G401 (cell line): ENCODE results near the gene TNFRSF21. TPM values are rescaled to one million over a fixed set of nuclear protein-coding genes. Genes with fewer than 3 reads are reported as not detected.

Experiments
- DNase-seq: peaks from one replicate; pipeline ENCODE4 v3.0.0-alpha.2; 2015; ENCODE audit warnings: low spot score
- in situ Hi-C: cut with HindIII; loops from 2 replicates; pipeline ENCODE4 v1.10.0; 2016; ENCODE audit warnings: low sequenced_read_pairs, mixed read lengths
- total RNA-seq: library from RNA; depleted of rRNA; stranded (reverse); fragments of >200 nt; shearing (Covaris generic); gene quantifications from 2 replicates; pipeline ENCODE4 v1.2.3, GENCODE V29; 2014

TNFRSF21 gene
- total RNA-seq, 1 experiment from 2014 or later, result 1.7 TPM

GRCh38 chr6:47260021-47260420, 49.7 kb downstream of the TNFRSF21 start:
- DNase-seq, result no peak
- in situ Hi-C loops, result no loop called here

DNA sequence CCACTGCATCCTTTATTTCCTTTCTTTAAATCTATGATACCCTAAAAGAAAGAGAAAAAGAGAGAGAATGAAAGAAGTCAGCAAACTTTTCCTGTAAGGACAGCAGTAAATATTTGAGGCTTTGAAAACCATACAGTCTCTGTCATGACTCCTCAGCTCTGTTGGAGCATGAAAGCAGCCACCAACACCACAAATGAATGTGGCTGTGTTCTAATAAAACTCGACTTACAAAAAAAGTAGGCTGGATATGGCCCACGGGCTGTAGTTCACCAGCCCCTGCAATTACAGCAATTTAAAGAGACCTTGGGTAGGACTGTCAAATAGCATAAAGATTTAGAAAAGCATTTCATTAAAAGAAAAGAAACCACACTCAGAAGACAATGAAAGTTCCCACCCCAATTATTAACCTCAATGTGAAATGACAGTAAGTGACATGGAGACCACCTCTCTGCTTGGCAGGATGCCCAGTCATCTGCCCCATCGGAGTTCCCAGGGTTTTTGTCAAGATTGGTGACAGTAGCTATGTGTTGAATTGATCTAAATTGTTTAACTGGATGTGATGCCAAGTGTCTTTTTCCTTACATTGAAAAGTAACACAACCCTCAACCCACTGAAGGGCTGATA, 50.9 kb downstream of the TNFRSF21 start:
- in situ Hi-C loops, result no loop called here
- DNase-seq, result no peak

- in situ Hi-C loops, result no loop called here
- no peak for DNase-seq
Measured at GRCh38 chr6:47256981-47257730, 52.5 kb downstream of the TNFRSF21 start.

DNA sequence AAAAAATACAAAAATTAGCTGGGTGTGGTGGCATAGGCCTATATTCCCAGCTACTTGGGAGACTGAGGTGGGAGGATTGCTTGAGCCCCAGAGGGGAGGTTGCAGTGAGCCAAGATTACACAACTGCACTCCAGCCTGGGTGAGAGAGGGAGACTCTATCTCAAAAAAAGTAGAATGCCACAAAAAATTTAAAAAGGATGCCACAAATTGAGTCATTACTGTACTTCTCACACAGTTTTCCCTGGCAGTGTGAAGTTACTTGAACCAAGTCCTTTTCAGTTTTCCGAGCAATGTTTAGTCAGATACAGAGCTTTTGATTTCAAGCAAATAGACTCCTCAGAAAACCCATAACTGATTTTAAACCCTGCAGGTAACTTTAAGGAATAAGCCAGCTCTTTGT, 53.3 kb downstream of the TNFRSF21 start:
- DNase-seq, result no peak
- in situ Hi-C loops, result no loop called here

- no peak for DNase-seq
- in situ Hi-C loops, result no loop called here
Measured at GRCh38 chr6:47254906-47255305, 54.8 kb downstream of the TNFRSF21 start.

GRCh38 chr6:47254051-47254450, 55.7 kb downstream of the TNFRSF21 start:
- in situ Hi-C loops, result no loop called here
- no peak for DNase-seq

GRCh38 chr6:47253136-47253535, 56.6 kb downstream of the TNFRSF21 start:
- no peak for DNase-seq

GRCh38 chr6:47252633-47253032, 57.1 kb downstream of the TNFRSF21 start:
- no peak for DNase-seq
- in situ Hi-C loops, result no loop called here

More at GRCh38 chr6:47253136-47253535, 56.6 kb downstream of the TNFRSF21 start:
- in situ Hi-C loops, result no loop called here

- DNase-seq, result no peak
- in situ Hi-C loops, result no loop called here
Measured at GRCh38 chr6:47251396-47251795, 58.3 kb downstream of the TNFRSF21 start.

- no peak for DNase-seq
- in situ Hi-C loops, result no loop called here
Measured at GRCh38 chr6:47250302-47250701, 59.4 kb downstream of the TNFRSF21 start.

DNA sequence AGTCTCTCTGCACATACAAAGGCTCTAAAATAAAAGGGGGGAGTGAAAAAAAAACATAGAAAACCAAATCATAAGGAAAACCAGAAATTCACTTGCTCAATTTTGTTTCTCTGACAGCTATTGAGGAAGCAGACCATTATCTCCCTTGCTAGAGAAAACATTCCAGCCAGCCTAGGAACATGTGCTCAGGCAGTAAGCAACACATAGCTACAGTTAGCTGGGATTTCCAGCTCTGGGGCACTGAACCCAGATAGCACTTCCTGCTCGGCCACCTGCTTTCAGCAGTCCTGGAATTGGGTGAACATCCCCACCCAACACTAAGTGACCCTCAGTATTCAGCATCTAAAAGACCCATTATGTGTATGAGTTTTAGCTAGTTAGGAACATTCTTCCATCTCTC, 61.3 kb downstream of the TNFRSF21 start:
- in situ Hi-C loops, result no loop called here
- DNase-seq, result no peak

DNA sequence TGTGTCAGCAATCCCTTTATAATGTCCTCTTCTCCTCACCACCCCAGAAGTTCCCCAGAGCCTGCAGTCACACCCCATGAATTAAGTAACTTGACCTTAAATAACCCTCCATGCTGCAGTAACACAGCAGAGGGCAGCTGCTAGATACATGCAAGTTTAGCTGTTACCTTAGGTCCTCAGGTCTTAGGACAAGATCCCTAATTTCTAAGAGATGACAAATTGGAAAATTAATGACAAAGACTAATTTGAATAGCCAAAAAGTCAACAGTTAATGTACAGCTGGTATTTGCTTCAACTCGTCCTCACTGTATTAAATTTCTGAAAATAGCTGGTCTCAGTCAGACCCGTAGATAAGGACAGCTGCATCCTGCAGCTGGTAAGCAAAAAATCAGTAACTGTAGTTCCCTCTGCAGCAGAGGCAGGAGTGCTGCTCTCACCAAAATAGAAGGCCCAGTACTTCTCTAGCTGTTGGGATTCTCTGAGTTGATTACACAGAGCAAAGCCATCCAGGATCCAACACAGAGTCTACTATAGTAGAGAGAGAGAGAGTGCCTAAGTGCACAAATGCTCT, 62.4 kb downstream of the TNFRSF21 start:
- no peak for DNase-seq
- in situ Hi-C loops, result no loop called here

GRCh38 chr6:47246551-47246950, 63.2 kb downstream of the TNFRSF21 start:
- in situ Hi-C loops, result no loop called here
- DNase-seq, result no peak

DNA sequence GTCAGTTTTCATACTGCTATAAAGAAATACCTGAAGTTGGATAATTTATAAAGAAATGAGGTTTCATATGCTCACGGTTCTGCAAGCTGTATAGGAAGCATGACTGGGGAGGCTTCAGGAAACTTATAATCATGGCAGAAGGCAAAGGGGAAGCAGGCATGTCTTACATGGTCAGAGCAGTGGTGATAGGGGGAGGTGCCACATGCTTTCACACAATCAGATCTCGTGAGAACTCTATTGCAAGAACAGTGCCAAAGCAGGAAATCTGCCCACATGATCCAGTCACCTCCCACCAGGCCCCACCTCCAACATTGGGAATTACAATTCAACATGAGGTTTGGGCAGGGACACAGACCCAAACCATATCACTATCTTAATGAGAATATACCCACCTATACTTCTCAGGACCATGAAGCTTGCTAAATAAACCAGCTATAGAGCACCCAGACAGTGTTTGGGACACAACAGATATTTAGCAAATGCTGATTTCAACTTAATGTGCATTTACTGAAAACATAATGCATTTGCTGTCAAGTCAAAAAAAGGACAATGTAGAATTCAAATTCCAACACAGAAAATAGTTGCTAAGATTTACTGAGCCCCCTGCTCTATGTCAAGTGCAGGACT, 63.8 kb downstream of the TNFRSF21 start:
- in situ Hi-C loops, result no loop called here
- DNase-seq, result no peak

GRCh38 chr6:47242483-47243386, 67.0 kb downstream of the TNFRSF21 start:
- peak; percentile 95 for DNase-seq
- in situ Hi-C loops, result no loop called here

GRCh38 chr6:47241742-47242482, 67.8 kb downstream of the TNFRSF21 start:
- in situ Hi-C loops, result no loop called here
- peak; percentile 89 for DNase-seq

- in situ Hi-C loops, result no loop called here
- DNase-seq, result no peak
Measured at GRCh38 chr6:47240277-47240890, 69.3 kb downstream of the TNFRSF21 start.

DNA sequence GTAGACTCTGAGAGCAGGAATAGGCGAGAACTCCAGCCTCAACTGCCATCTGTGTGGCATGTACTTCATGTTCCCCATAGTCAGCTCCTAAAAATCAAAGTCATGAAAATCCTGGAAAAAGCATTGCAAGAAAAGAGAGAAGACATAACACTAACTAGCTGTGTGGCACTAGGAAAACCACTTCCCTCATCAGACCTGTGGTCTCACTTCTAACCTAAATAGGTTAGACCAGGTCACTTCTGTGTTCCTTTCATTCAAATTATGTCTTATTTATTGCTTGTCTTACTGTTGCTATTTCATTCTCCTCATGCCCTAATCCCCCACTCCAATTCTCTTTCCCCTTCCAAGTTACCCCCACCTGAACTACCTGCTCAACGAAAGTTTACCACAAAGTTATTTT, 70.2 kb downstream of the TNFRSF21 start:
- in situ Hi-C loops, result no loop called here

More for the DNA sequence above, 70.2 kb downstream of the TNFRSF21 start:
- DNase-seq, result no peak
